ENCODE results near the gene IGF2BP2. TPM values are rescaled to one million over a fixed set of nuclear protein-coding genes. Genes with fewer than 3 reads are reported as not detected.

The IGF2BP2 gene
- total and polyA plus RNA-seq, 2 of the 8 experiments (the other 6 are each of a cell fraction or from before 2014, with no cell fraction given), result 7.4 to 121 TPM

- peak; percentile 10 for TF ChIP-seq CHD7 (IDR thresholded peaks at IDR 0.05; ENCODE audit: insufficient replicate concordance, low read length)
- TF ChIP-seq TEAD4 (IDR thresholded peaks at IDR 0.05; ENCODE audit: low read depth, low read length), result no peak
Observed at GRCh38 chr3:185789891-185790830, 34.7 kb downstream of the IGF2BP2 start (continued).

Data from H1 (cell line).